Endothelial cell of umbilical vein (primary cell): ENCODE data around the gene CCNB1. TPM values are rescaled to one million over a fixed set of nuclear protein-coding genes. Genes with fewer than 3 reads are reported as not detected.

Experiments
- BruUV-seq: library from RNA; stranded (reverse); fragments of 400-500 nt; replicated peaks from 2 replicates; lab custom pipeline; 2021; lab: Mats Ljungman, UMichigan
- CTCF ChIA-PET: fragments of 300-600, 350-600 bp; sonication (Branson Sonifier 250); formaldehyde crosslinking; loops from one replicate; lab custom pipeline; 2021; ENCODE audit warnings: antibody characterized with exemption, inconsistent platforms; lab: Charles Lee
- POLR2A ChIA-PET: fragments of 300-600, 350-600 bp; sonication (Branson Sonifier 250); formaldehyde crosslinking; loops from one replicate; lab custom pipeline; 2021; ENCODE audit warnings: antibody characterized with exemption, inconsistent platforms; lab: Charles Lee
- DNase-seq: peaks from one replicate; pipeline ENCODE4 v3.0.0-alpha.2; 2011; ENCODE audit warnings: low read depth, low spot score
- FAIRE-seq: peaks from 2 replicates; lab custom pipeline; 2011; peaks lifted over from hg19 to GRCh38; lab: Jason Lieb, UNC
- H2AFZ ChIP-seq: 2 replicates; pipeline ENCODE4 v1.6.0; 2012; ENCODE audit warnings: low read depth, low read length, control low read depth, inconsistent platforms
- H3K27ac ChIP-seq: 2 replicates; pipeline ENCODE4 v1.5.1; 2011; ENCODE audit warnings: low read depth, mild to moderate bottlenecking, control low read depth, low read length, moderate library complexity; ENCODE audit not compliant: insufficient read depth
- H3K27me3 ChIP-seq, 2 experiments: 2 replicates each; pipeline versions ENCODE4 v1.6.0 to v1.6.1; 2011; ENCODE audit warnings: low read length in 2 of 2, mixed read lengths in 1 of 2; ENCODE audit not compliant: control insufficient read depth in 2 of 2, insufficient read depth in 2 of 2
- H3K36me3 ChIP-seq, 2 experiments: 2 replicates in 1 of 2; 3 replicates in 1 of 2; pipeline ENCODE4 v1.5.1; 2011; ENCODE audit warnings: low read length in 2 of 2, mild to moderate bottlenecking in 1 of 2, moderate library complexity in 1 of 2; ENCODE audit not compliant: control insufficient read depth in 2 of 2, insufficient read depth in 2 of 2; ENCODE audit errors: extremely low read depth in 1 of 2
- H3K4me1 ChIP-seq: 3 replicates; pipeline ENCODE4 v1.5.1; 2011; ENCODE audit warnings: mild to moderate bottlenecking, low read length; ENCODE audit not compliant: control insufficient read depth, insufficient read depth; ENCODE audit errors: extremely low read depth
- H3K4me2 ChIP-seq: 2 replicates; pipeline ENCODE4 v1.6.1; 2011; ENCODE audit warnings: low read length, control low read depth, mixed read lengths; ENCODE audit not compliant: insufficient read depth
- H3K4me3 ChIP-seq, 3 experiments: fragments of 200-600 bp in 1 of 3; sonication (generic), shearing (Covaris generic) in 1 of 3; replicated peaks in 1 of 3; 2 replicates each; pipeline ENCODE4 v1.5.1; 2011 to 2016; ENCODE audit warnings: control low read depth in 3 of 3, low read length in 3 of 3, mild to moderate bottlenecking in 2 of 3, inconsistent platforms in 1 of 3, low read depth in 1 of 3, moderate library complexity in 1 of 3; ENCODE audit not compliant: insufficient read depth in 1 of 3
- H3K79me2 ChIP-seq: 2 replicates; pipeline ENCODE4 v1.6.0; 2012; ENCODE audit warnings: low read length, inconsistent platforms; ENCODE audit not compliant: control insufficient read depth, insufficient read depth
- H3K9ac ChIP-seq: replicated peaks from 2 replicates; pipeline ENCODE3; 2011; ENCODE audit warnings: low read length, control low read depth; ENCODE audit not compliant: insufficient read depth; ENCODE audit errors: extremely low read depth
- H3K9me1 ChIP-seq: replicated peaks from 3 replicates; pipeline ENCODE4 v1.6.0; 2011; ENCODE audit warnings: mild to moderate bottlenecking, low read length; ENCODE audit not compliant: control insufficient read depth, insufficient read depth; ENCODE audit errors: extremely low read depth
- H3K9me3 ChIP-seq: replicated peaks from 2 replicates; pipeline ENCODE4 v1.5.1; 2012; ENCODE audit warnings: low read length, inconsistent platforms; ENCODE audit not compliant: control insufficient read depth, insufficient read depth
- H4K20me1 ChIP-seq: replicated peaks from 2 replicates; pipeline ENCODE3; 2011; ENCODE audit warnings: mild to moderate bottlenecking, low read length; ENCODE audit not compliant: control insufficient read depth, insufficient read depth; ENCODE audit errors: extremely low read depth
- EZH2 ChIP-seq: IDR thresholded peaks from 2 replicates; pipeline ENCODE4 v1.6.1; 2012; ENCODE audit warnings: borderline replicate concordance, low read depth, mild to moderate bottlenecking, moderate library complexity, low read length, inconsistent platforms; ENCODE audit not compliant: severe bottlenecking
- FOS ChIP-seq: IDR thresholded peaks from 2 replicates; pipeline ENCODE4 v1.6.1; 2011; ENCODE audit warnings: mild to moderate bottlenecking, low read length, moderate library complexity, borderline replicate concordance; ENCODE audit not compliant: insufficient read depth
- GATA2 ChIP-seq: IDR thresholded peaks from 2 replicates; pipeline ENCODE4 v1.7.0; 2011; ENCODE audit warnings: low read depth, mild to moderate bottlenecking, moderate library complexity, mixed read lengths, low read length; ENCODE audit not compliant: insufficient read length, insufficient read depth
- JUN ChIP-seq: IDR thresholded peaks from 2 replicates; pipeline ENCODE4 v1.6.1; 2011; ENCODE audit warnings: borderline replicate concordance, low read depth; ENCODE audit not compliant: insufficient read length, insufficient read depth
- MYC ChIP-seq: IDR thresholded peaks from one replicate; pipeline ENCODE4 v1.6.1; 2011; ENCODE audit warnings: mild to moderate bottlenecking, low read depth, low read length
- POLR2A ChIP-seq: IDR thresholded peaks from 2 replicates; pipeline ENCODE4 v1.6.1; 2012; ENCODE audit warnings: low read depth, mild to moderate bottlenecking, control low read depth, low read length
- dilution Hi-C: fragments of 300-500 bp; cut with MboI; formaldehyde crosslinking; loops from one replicate; pipeline ENCODE4 v1.15.0; 2019; ENCODE audit warnings: low sequenced_read_pairs; ENCODE audit not compliant: extremely low pct_ligation_motif_present
- intact Hi-C: fragments of 100-400 bp; cut with micrococcal nuclease; formaldehyde crosslinking; loops from one replicate; pipeline ENCODE4 v1.10.0; 2022
- polyA plus RNA-seq, 4 experiments: library from polyadenylated mRNA; depleted of rRNA in 3 of 4; stranded (reverse) in 3 of 4; unstranded in 1 of 4; fragments of >200 nt; gene quantifications; 2 replicates each; pipeline versions ENCODE4 v1.2.1 to v1.2.3, GENCODE V29; 2011 to 2012; ENCODE audit warnings: missing spikeins in 1 of 4
- total RNA-seq: library from RNA; stranded (reverse); gene quantifications from 2 replicates; pipeline ENCODE4 v1.2.3, GENCODE V29; 2021
- TF ChIP-seq, protein P1 (sequence below), 2 donors: IDR thresholded peaks; 1 replicate in 1 of 2; 2 replicates in 1 of 2; pipeline ENCODE4 v1.5.1; 2011; ENCODE audit warnings: low read length in 2 of 2, mild to moderate bottlenecking in 2 of 2, moderate library complexity in 2 of 2, control low read depth in 1 of 2, inconsistent platforms in 1 of 2, low read depth in 1 of 2; ENCODE audit not compliant: insufficient read depth in 1 of 2; ENCODE audit errors: extremely low read depth in 1 of 2
- TF ChIP-seq, protein P2 (sequence below): IDR thresholded peaks from 2 replicates; pipeline ENCODE4 v1.6.1; 2011; ENCODE audit not compliant: insufficient read depth, insufficient read length

The CCNB1 gene
- total and polyA plus RNA-seq, 2 donors (not counting 3 experiments of a cell fraction or from before 2014, with no cell fraction given) = 72.2 to 211 TPM

DNA sequence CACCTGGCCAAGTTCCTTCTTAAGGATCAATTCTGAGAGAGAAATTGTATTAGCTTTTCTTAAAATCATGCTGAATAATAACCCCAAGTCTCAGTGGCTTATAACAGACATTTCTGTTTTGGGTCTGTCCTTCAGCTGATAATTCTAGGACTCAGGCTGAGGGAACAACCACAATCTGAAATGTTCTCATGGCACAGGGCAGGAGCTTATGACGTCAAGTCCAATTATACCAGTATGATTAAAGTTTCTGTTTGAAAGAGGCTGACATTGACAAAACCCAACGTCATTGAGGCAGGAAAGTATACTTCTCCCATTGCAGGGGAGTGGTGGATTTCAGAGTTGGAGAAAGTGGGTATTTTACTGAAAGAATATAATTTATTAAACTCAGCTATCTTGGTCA, 44.2 kb downstream of the CCNB1 start:
- Histone ChIP-seq H3K4me2 (no peak overlapping the region), H4K20me1 (no peaks in the 10 kb centered on the region), H3K79me2 (no peaks in the 10 kb centered on the region), H3K36me3 (no peaks in the 10 kb centered on the region), H3K9ac (no peak overlapping the region), H3K27ac (no peak overlapping the region), H3K27me3 (no peaks in the 10 kb centered on the region), H3K9me3 (no peaks in the 10 kb centered on the region), H2AFZ (no peak overlapping the region), H3K9me1 (no peaks in the 10 kb centered on the region), H3K4me3 (no peak overlapping the region), H3K4me1 (no peaks in the 10 kb centered on the region)
- CTCF ChIA-PET = no interaction called here
- intact Hi-C loops (no loop called here), dilution Hi-C loops (no loop called here)
- POLR2A ChIA-PET = no interaction called here
- FAIRE-seq = no peak
- TF ChIP-seq FOS (no peak), POLR2A (no peak), GATA2 (no peak), JUN (no peak), EZH2 (no peak), MYC (no peak)
- TF ChIP-seq, protein P1, sequence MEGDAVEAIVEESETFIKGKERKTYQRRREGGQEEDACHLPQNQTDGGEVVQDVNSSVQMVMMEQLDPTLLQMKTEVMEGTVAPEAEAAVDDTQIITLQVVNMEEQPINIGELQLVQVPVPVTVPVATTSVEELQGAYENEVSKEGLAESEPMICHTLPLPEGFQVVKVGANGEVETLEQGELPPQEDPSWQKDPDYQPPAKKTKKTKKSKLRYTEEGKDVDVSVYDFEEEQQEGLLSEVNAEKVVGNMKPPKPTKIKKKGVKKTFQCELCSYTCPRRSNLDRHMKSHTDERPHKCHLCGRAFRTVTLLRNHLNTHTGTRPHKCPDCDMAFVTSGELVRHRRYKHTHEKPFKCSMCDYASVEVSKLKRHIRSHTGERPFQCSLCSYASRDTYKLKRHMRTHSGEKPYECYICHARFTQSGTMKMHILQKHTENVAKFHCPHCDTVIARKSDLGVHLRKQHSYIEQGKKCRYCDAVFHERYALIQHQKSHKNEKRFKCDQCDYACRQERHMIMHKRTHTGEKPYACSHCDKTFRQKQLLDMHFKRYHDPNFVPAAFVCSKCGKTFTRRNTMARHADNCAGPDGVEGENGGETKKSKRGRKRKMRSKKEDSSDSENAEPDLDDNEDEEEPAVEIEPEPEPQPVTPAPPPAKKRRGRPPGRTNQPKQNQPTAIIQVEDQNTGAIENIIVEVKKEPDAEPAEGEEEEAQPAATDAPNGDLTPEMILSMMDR (IDR thresholded peaks at IDR 0.05; ENCODE audit: extremely low read depth in 1 of 2, insufficient read depth in 1 of 2, low read depth in 1 of 2, low read length in 2 of 2) = no peak
- TF ChIP-seq, protein P2, sequence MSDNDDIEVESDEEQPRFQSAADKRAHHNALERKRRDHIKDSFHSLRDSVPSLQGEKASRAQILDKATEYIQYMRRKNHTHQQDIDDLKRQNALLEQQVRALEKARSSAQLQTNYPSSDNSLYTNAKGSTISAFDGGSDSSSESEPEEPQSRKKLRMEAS = no peak
- BruUV-seq = no TSS peak
- DNase-seq = no peak
